ENCODE data around the gene CFAP107.

CFAP107 gene

DNA sequence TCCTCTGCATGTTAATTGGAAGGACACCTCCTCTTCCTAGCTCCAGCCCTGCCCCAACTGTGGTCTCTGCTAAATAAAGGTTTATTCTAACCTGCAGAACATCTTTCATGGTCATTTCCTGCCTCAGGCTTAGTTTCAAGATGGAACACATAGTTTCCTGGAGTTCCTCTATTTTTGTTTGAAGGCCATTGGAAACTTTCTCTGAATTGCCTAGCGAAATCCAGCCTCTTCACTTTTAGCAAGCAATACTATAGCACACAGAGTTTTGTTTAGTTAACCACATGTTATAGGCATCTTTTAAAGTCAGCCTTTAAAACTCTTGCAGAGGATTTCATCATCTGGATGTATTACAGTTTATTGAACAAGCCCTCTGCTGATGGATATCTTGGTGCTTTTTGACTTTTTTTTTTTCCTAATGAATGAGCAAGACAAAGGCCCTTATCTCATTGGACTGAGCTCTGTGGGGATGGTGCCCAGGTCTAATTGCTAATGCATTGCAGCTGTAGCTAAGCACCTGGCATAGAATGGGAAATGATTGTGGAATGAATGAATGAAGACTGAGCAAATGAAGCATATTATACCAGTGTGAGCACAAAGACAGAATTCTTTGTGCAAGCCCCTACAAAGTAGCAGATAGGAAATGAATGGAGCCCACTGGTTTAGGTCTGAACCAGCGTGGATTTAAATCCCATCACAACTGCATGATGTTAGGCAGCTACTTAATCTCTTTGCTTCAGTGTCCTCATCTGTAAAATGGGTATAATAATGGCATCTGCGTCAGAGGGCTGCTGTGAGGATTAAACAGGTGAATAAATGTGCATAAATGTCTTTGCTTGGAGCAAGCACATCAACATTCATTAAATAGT, 641 bp upstream of the CFAP107 start:
- DNase-seq, result no peak

DNA sequence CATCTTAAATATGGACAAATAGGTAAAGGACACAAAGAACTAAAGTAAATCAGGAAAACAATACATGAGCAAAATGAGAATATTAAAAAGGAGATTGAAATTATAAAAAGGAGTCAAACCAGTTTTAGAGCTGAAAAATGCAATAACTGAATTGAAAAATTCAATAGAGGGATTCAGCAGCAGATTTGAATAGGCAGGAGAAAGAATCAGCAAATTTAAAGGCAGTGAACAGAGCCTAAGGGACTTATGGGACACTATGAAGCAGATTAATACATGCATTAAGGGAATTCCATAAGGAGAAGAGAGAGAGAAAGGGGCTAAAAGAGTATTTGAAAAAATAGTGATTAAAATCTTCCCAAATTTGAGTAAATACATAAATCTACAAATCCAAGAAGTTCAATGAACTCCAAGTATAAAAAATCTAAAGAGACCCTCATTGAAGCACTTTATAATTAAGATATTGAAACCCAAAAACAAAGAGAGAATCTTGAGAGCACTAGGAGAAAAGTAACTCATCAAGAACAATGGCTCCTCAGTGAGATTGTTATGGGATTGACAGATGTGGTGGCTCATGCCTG, 2.9 kb downstream of the CFAP107 start:
- no peak for DNase-seq

DNA sequence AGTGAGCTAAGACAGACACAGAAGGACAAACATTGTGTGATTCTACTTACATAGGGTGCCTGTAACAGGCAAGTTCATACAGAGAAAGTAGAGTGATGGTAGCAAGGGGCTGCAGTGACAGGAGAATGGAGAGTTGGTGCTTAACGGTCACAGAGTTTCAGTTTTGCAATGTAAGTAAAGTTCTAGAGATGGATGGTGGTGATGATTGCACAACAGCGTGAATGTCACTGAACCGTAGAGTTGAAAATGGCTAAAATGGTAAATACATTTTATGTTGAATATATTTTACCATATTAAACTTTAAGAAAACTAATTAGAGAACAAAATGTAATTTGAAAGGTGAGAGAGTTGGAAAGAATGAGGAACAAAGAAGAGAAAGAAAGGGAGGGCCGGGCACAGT, 8.7 kb downstream of the CFAP107 start:
- DNase-seq, result no peak

GRCh38 chr1:12756273-12756672, 10.3 kb downstream of the CFAP107 start:
- DNase-seq, result no peak

GRCh38 chr1:12756768-12757413, 10.9 kb downstream of the CFAP107 start:
- no peak for DNase-seq

DNA sequence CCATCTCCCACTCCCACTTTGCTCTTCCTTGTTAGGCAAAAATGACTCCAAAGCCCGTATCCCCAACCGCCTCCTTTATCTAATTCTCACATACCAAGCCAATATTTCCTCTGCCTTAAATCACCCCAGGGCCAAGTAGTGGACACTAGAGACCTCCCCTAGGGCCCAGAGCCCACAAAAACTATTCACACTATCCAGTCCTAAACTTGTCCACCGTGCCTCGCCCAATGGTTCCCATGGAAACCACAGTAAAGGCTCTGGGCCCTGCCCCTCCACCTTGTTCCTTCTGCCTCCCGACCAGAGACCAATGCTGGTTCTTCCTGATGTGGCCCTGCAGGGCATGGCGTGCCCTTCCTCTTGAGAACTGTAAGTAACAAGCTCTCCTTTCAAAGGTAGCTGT, 11.8 kb downstream of the CFAP107 start:
- DNase-seq, result no peak

GRCh38 chr1:12760256-12760795, 14.3 kb downstream of the CFAP107 start:
- no peak for DNase-seq

DNA sequence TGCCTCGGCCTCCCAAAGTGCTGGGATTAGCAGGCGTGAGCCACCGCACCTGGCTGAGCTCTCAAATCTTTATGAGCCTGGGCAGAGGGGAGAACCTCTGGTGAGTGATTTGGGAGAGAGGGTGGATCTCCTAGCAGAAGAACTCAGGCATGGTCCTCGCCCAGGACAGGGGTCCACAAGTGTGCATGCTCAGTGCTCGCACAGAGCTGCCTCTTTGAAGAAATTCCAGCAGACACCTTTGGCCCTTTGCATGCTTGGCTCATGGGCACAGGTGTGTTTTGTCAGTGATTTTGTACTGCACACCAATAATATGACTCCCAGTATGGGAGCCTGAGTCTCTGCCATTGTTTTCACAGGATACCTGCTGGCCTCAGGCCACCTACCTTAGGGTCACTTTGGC, 15.8 kb downstream of the CFAP107 start:
- no peak for DNase-seq

DNA sequence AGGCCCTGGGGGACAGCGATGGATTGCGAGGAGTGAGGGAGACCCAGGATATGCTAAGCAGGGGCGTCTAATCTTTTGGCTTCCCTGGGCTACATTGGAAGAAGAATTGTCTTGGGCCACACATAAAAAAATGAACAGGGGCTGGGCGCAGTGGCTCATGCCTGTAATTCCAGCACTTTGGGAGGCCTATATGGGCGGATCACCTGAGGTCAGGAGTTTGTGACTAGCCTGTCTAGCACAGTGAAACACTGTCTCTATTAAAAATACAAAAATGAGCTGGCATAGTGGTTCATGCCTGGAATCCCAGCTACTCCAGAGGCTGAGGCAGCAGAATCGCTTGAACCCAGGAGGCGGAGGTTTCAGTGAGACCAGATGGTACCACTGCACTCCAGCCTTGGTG, 16.8 kb downstream of the CFAP107 start:
- no peak for DNase-seq

- DNase-seq, result no peak
Observed at GRCh38 chr1:12763479-12763878, 17.5 kb downstream of the CFAP107 start.

- no peak for DNase-seq
Observed at GRCh38 chr1:12764016-12764415, 18.0 kb downstream of the CFAP107 start.

GRCh38 chr1:12769031-12769430, 23.0 kb downstream of the CFAP107 start:
- no peak for DNase-seq

GRCh38 chr1:12769976-12770505, 24.0 kb downstream of the CFAP107 start:
- no peak for DNase-seq

DNA sequence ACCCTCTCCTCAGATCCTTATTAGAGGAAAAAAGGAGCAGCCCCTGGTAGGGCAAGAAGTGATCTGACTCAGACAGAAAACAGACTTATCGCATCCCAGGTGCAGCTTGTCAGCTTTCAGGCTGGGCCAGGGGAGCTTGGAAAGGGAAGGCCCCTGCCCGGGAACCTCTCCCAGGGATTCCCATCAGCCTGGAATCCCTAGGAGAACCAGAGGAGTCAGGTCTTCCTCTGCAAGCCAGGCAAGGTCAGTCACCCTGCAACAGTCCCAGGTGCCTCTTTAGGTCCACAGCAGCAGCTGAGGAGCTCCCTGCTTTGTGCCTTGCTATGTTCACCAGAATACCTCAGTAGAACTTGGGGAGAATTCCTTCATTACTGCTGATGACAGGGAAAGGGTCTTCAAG, 24.6 kb downstream of the CFAP107 start:
- DNase-seq, result no peak

GRCh38 chr1:12771186-12771585, 25.2 kb downstream of the CFAP107 start:
- DNase-seq, result no peak

DNA sequence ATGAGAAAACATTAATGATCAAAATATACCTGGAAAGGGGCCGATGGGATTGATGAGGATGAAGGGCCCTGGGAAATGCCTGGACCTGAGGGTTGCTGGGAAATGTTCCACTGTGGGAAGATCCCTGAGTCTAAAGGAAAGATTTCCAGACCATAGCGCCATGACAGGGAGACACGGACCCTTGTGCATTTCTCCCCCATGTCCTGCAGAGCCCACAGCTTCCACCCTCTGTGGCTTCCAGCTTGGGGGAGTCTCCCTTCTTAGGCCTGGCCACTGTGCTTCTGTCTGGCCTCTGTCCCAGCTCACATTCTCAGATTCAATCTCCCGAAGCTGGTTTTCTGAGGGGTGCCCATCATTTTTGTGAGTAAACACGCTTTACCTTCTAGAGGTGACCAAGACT, 26.5 kb downstream of the CFAP107 start:
- no peak for DNase-seq

DNA sequence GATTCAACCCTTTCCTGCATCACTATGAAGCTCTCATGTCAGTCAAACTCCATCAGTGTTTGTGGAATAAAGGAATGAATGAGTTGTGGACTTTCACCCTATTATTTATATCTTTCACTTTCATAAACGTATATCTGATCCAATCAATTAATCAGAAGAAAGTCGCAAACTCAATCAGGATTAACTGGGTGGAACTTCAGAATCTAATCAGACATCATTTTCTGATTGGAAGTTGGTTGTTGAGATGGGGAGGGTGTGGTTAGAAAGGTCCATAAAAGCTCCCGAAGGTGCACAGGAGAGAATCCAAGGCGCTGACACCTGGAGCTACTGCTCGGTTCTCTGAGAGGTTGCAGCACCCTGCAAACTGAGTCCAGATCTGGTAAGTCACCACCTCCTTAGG, 27.4 kb downstream of the CFAP107 start, which contains the start of gene PRAMEF12:
TSS of gene PRAMEF12 (plus strand) at position 301 of the 400 bp plus-strand sequence. CDS start 1,130 bp downstream, outside the sequence.
- no peak for DNase-seq

DNA sequence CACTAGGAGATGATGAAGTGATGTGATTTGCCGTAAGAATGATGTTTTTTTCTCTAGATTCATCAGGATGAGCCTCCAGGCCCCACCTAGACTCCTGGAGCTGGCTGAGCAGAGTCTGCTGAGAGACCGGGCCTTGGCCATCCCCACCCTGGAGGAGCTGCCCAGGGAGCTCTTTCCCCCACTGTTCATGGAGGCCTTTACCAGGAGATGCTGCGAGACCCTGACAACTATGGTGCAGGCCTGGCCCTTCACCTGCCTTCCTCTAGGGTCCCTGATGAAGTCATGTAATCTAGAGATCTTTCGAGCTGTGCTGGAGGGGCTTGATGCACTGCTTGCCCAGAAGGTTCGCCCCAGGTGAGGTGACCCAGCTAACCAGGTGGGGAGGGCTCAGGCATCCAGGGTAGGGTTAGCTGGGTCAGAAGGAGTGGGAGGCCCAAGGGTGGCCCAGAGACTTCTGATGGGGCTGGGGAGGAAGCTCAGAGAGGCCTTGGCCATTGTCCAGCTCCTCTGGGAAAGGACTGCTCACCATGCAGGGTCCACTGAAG, 28.9 kb downstream of the CFAP107 start:
- no peak for DNase-seq

DNA sequence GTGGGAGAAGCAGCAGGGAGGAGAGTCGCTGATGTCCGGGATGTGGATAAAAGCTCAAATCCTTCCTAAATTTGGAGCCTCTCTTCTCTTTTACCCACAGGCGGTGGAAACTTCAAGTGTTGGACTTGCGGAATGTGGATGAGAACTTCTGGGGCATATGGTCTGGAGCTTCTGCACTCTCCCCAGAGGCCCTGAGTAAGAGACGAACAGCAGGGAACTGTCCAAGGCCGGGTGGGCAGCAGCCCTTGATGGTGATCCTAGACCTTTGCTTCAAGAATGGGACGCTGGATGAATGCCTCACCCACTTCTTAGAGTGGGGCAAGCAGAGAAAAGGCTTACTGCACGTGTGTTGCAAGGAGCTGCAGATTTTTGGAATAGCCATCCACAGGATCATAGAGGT, 29.4 kb downstream of the CFAP107 start:
- no peak for DNase-seq

- DNase-seq, result no peak
Observed at GRCh38 chr1:12776801-12777557, 31.0 kb downstream of the CFAP107 start.

GRCh38 chr1:12778061-12778460, 32.1 kb downstream of the CFAP107 start:
- no peak for DNase-seq

GRCh38 chr1:12778907-12779306, 32.9 kb downstream of the CFAP107 start:
- DNase-seq, result no peak

All from activated CD4-positive, alpha-beta T cell treated with anti-CD3 and anti-CD28 coated beads, Interleukin-2, Interleukin-6, amounts not matched to agents 100 ng/mL and 50 ng/mL, durations not matched to agents 16 hours and 8 hours (primary cell).